ENCODE data around the gene C1GALT1.
"Not testable (repeated sequence)": the region's sequence is repeated elsewhere in the genome, so short reads cannot be mapped to it uniquely, and the experiment has no call there.

Gene C1GALT1

GRCh38 chr7:7173956-7174632 lies 8.2 kb upstream of the C1GALT1 start:
- DNase-seq: no peak

GRCh38 chr7:7175075-7175695 lies 7.2 kb upstream of the C1GALT1 start:
- DNase-seq: no peak

DNA sequence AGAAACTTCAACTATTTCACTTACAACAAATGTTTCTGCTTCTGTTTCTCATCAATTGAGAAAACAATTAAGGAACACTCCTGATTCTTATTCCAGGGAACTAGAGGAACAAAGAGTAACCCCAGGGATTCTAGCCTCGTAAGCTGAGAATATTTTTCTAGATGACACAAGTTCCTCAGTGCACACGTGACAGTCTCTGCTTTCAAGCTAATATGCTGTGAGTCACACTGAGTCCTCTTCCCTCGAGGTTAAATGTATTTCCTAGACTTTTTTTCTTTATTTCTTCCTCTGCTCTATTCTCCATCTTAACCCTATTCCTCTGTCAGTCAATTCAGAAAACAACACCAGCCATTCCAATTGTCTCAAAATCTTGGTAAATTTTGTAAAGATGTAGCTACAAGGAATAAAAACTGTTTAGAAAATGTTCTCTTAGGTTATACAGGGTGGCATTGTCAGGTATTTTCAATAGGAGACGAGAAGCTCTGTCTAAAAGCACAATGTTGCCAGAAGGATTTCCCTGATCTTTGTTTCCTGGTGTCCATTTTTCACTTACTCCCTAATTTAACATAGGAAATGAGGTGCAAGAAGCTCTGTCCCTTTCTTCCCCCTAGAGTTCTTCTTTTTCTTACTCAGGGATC lies 5.8 kb upstream of the C1GALT1 start:
- no peak for DNase-seq

DNA sequence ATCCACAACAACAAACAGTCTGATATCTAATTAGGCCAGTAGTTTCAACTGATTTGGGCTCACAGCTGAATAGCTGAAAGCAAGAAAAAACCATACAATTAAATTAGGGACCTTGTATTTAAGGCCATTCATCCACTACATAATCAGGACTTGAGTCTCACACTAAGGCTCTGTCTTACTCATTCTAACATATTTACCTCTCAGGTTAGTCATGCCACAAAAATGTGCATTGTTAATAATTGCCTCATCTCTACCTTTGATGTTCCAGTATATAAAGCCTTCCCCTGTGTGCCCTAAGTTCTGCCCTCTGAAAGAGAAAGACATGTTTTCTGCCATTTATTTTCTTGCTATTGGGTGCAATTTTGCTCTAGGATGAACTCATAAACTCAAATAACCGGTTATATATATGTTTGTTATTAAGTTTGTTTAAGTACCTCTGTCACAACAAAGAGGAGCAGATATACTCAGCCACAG lies 5.3 kb upstream of the C1GALT1 start:
- no peak for DNase-seq

DNA sequence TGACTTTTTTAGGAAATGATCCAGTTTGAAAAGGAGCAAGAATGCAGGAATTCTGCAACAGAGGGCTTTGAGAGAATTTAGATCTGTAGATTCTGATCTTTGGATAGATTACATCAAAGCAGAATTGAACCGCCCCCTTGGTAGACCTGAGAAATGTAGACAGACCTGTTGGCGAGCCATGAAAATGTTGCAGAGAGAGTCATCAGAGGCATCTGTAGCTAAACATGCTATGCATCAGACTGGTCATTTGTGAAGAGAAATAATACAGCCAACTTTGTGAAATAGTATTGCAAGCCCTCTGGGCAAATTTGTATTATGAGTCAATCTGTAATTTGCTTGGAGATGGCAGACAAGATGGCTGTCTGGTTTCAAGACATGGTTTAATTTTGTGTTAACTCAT lies 4.3 kb upstream of the C1GALT1 start:
- DNase-seq: no peak

DNA sequence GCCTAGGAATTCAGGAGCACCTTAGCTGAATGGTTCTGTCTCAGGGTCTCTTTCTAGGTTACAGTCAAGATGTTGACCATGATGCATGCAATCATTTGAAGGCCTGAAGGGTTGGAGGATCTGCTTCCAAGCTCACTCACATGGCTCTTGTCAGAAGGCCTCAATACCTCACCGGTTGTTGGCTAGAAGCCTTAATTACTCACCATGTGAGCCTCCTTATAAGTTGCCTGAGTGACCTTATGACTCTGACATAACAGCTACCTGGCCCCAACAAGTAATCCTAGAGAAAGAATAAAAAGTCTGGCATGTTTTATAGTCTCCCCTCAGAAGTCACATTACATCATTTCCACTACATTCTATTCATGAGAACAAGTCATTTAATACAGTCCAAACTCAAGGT lies 3.4 kb upstream of the C1GALT1 start:
- DNase-seq: no peak

- no peak for DNase-seq
Measured at GRCh38 chr7:7180725-7181449, 1.5 kb upstream of the C1GALT1 start.

DNA sequence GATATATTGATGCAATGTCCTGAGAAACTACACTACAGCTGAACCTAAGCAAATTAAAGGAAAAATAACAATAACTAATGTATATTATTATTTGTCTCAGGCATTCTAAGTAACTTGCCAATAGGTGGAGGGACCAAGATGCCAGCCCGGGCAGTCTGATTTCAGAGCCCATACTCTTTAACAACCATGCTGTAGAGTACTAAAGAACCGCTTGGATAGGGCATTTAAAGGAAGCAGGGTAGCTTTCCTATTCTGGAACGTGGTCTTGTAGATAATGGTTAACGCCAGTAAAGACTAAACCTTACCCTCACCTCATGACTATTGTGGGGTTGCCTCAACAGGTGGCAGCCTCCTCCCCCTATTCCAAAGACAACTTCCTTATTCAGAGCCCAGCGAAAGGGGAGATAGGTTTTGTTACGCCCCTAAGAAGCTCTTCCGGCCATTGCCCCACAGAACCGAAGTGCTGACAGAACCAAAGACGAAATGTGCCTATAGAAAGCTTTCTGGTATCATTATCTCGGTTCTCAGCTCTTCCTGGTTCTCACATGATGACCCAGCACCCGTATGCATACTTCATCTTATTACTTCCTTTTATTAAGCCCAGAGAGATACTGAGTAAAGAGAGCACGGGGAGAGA lies 707 bp upstream of the C1GALT1 start:
- peak; percentile 46 for DNase-seq

GRCh38 chr7:7183061-7183837 lies 905 bp downstream of the C1GALT1 start:
- DNase-seq: peak; percentile 58

DNA sequence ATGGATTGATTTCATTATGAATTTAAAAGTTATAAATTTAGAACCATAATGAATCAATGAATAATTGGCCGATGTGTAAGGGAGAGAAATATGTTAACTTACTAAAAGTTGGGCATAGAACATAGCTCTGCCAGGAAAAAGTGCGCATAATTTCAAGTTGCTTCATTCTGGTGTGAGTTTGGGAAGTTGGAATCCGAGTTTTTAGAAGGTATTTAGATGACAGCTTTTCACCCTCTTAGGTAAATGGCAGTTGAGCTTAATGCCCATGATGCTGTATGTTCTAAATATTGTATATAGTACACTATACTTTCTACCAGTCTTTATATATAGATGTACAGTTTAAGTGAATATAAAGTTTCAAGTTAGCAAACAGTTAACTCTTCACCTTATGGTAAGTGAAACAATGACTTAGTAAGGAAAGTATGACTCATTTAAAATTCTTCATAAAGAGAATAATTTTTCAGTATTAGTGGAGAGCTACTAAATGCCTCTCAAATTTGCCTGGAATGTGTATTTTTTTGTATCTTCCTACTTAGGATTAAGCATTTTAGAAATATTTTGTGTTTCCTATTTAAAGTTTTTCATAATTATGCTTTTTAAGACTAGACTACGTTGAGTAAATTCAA lies 1.6 kb downstream of the C1GALT1 start:
- no peak for DNase-seq

DNA sequence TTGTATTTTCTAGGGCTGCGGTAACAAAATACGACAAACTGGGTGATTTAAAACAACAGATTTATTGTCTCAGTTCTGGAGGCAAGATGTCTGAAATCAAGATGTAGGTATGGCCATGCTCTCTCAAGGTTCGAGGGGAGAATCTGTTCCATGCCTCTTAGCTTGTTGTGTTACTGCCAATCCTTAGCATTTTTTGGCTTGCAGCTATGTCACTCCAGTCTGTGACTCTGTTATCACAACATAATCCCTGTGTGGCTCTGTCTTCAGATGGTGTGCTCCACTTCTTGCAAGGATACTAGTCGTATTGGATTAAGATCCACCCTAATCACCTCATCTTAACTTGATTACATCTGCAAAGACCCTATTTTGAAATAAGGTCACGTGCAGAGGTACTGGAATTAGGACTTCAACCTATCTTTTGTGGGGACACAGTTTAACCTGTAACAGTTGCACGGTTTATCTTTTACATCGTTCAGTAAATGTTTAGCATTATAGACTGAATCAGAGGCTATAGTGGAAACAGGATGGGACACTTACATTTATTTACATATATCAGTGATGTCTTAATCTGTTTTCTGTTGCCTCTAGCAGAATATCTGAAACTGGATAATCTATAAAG lies 3.1 kb downstream of the C1GALT1 start:
- DNase-seq: no peak

GRCh38 chr7:7188091-7188490 lies 5.7 kb downstream of the C1GALT1 start:
- no peak for DNase-seq

- no peak for DNase-seq
Measured at GRCh38 chr7:7188742-7189141, 6.4 kb downstream of the C1GALT1 start.

DNA sequence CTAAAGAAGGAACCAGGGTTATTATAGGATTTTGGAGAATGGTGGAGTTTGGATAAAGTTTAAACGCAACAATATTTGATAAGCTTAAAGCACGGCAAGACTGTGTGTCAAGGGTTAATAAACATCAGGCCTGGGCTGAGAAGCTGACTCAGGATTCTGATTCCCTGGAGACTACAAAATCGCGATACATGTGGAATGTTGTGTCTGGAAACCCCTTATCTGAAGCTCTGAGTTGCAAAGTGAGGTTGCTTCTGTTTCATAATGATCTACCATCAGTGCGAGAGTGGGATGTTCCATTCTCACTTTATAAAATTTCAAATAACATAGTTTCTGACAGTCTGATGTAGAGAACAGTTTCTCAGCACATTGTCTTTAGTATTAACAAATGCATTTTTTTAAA lies 7.8 kb downstream of the C1GALT1 start:
- DNase-seq: no peak

DNA sequence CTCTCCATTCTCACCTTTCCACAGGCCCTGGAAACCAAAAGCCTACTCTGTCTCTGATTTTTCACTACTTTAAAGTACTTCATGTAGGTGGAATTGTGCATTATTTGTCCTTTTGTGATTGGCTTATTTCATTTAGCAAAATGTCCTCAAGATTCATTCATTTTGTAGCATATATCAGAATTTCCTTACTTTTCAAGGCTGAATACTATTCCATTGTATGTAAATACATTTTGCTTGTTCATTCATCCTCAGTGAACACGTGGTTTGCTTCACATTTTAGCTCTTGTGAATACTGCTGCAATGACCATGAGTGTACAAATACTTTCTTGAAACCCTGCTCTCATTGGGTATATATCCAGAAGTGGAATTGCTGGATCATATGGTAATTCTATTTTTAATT lies 8.8 kb downstream of the C1GALT1 start:
- no peak for DNase-seq

DNA sequence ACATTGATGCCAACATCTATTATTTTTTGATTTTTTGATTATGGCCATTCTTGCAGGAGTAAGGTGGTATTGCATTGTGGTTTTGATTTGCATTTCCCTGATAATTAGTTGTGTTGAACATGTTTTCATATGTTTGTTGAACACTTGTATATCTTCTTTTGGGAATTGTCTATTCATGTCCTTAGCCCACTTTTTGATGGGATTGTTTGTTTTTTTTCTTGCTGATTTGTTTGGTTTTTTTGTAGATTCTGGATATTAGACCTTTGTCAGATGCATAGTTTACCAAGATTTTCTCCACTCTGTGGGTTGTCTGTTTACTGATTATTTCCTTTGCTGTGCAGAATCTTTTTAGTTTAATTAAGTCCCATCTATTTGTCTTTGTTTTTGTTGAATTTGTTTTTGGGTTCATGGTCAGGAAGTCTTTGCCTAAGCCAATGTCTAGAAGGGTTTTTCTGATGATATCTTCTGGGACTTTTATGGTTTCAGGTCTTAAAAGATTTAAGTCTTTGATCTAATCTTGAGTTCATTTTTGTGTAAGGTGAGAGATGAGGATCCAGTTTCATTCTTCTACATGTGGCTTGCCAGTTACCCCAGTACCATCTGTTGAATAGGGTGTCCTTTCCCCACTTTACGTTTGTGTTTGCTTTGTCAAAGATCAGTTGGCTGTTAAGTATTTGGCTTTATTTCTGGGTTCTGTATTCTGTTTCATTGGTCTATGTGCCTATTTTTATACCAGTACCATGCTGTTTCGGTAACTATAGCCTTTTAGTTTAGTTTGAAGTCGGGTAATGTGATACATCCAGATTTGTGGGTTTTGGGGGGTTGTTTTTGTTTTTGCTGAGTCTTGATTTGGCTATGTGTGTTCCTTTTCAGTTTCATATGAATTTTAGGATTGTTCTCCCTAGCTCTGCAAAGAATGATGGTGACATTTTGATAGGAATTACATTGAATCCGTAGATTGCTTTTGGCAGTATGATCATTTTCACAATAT lies 10.7 kb downstream of the C1GALT1 start:
- DNase-seq: not testable (repeated sequence)

GRCh38 chr7:7199592-7199991 lies 17.2 kb downstream of the C1GALT1 start:
- not testable (repeated sequence) for DNase-seq

GRCh38 chr7:7200255-7200654 lies 17.9 kb downstream of the C1GALT1 start:
- not testable (repeated sequence) for DNase-seq

DNA sequence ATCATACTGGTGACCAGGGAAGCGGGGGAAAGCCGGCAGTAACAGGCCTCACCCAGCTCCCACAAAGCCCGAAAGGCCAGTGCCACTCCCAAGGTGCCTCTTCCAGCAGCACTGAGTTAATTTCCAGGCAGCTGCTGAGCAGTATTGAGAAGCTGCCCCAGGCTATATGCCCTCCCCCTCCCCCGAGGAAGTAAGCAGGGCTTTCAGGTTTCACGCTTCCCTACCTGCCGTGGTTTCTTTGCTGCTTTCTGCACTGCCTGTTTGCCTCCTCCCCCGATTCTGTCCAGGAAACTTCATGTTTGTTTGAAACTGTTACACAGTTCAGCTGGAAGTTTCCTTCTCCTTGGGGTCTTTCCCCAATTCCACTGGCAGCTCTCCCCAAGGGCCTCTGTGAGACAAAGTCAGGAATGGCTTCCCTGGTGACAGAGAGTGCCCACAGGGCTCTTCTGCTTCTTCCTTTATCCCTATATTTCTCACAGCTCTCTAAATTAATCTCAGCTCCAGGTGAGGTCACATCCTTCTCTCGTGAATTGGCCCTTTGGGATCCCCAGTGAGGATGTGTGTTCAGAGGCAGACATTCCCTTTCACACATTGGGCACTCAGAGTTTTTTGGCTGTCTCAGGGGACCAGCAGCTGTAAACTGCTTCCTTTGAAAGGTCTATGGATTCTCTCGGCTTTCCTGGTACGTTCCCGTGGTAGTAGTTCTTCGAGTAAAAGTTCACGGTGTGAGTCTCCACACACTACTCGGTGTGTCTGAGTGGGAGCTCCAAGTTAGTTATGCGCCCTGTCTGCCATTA lies 19.4 kb downstream of the C1GALT1 start:
- peak; percentile 48 for DNase-seq
